ENCODE measurements around the gene BIRC2. TPM values are rescaled to one million over a fixed set of nuclear protein-coding genes. Genes with fewer than 3 reads are reported as not detected.

BIRC2 gene
- total RNA-seq, 2 experiments from 2014 or later, result 107 to 109 TPM

DNA sequence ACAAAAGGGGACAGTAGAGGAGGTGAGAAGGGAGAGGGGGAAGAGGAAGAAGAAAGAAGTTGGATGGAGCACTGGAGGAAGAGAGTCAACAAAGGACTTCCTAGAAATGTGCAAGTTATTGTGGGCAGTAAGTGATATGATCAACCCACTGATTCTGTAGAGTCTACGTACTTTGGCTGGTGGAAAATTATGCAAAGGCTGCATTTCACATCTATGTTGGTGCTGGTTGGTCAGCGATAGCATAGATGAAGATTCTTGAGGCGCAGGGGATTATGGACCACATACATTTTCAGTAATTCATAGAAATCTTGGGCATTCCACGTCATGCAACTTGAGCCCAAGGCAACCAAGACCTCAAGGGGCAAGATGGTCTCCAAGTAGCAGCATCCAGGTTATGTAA, 42.3 kb upstream of the BIRC2 start:
- peak overlapping the region; percentile 11 to 76 for H3K27ac ChIP-seq (ENCODE audit: low read depth in 1 of 2, low read length in 2 of 2)
- Mint-ChIP-seq H3K4me1 (ENCODE audit: low read depth) (peaks cover 79% of the 10 kb centered on the region), H3K27me3 (no peaks in the 10 kb centered on the region), H3K9me3 (peaks cover 12% of the 10 kb centered on the region), H3K36me3 (ENCODE audit: low read depth) (peaks cover 25% of the 10 kb centered on the region), H3K27ac (peak overlapping the region; percentile 98), H3K4me3 (peak overlapping the region; percentile 69)
- no peak for ATAC-seq (ENCODE audit: poor library complexity)
- H3K36me3 ChIP-seq (ENCODE audit: insufficient read depth, low read length), result no peaks in the 10 kb centered on the region
- intact Hi-C loops (cut with DNase I, micrococcal nuclease), result loop anchor here in 1 of 2 experiments (5.0 kb wide), 2 partner anchors 43 to 58 kb away; partner anchors contain the start of gene BIRC2
- no peak overlapping the region for H3K4me3 ChIP-seq (ENCODE audit: low read length)
- no peak for TF ChIP-seq CTCF (IDR thresholded peaks at IDR 0.05)
- DNase-seq, result no peak
- ChIA-PET CTCF (no interaction called here), POLR2A (no interaction called here)
- peaks cover 9 to 11% of the 10 kb centered on the region in 2 experiments for H3K9me3 ChIP-seq (ENCODE audit: control insufficient read depth in 1 of 2, insufficient read depth in 1 of 2, low read length in 2 of 2)
- peaks cover 63% of the 10 kb centered on the region for H3K4me1 ChIP-seq (ENCODE audit: insufficient read depth, low read length)
- no peaks in the 10 kb centered on the region for H3K27me3 ChIP-seq (ENCODE audit: control insufficient read depth in 1 of 2, insufficient read depth in 2 of 2, low read length in 2 of 2)

DNA sequence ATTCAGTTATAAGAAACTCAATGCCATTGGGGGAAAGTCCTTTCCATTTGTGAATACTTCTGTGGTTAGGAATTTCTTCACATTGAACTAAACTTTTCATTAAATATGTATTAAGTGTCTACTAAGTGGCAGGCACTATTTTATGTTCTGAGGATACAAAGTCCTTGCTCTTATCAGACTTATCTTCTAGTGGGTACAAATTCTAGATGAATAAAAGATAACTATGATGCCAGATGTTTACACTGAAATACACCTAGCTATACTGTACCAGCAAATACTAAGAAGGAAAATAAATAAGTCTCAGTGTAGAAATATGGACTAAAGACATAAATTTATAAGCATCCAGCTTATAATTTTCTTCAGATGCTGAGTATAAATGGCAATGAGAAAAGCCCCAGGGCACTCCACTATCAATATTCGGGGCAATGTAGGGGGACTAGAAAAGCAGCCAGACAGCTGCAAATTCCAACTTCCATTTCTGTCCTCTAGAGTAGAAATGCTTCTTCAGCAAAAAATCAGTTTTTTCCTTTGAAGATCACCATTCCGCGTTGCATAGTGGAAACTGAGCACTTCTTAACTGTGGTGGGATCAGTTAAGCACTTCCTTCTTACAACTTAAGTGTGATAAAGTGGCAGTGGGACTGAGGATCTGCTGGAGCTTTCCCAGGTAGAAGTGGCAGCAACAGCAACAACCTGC, 41.5 kb upstream of the BIRC2 start:
- ChIA-PET POLR2A (interaction anchor here (0.7 to 4.2 kb wide), 9 partner anchors 9 to 148 kb away, joined by 3 to 94 read pairs (median 4); partner anchors contain the start of gene BIRC3), CTCF (interaction anchor here (1.1 to 2.5 kb wide), 6 partner anchors 10 to 41 kb away, joined by 5 to 53 read pairs (median 19); partner anchors contain the start of gene BIRC2)
- H3K4me3 Mint-ChIP-seq, result peak overlapping the region; percentile 69
- peak overlapping the region; percentile 76 to 80 for H3K27ac ChIP-seq (ENCODE audit: low read depth in 1 of 2, low read length in 2 of 2)
- TF ChIP-seq CTCF (IDR thresholded peaks at IDR 0.05), result no peak
- H3K4me1 Mint-ChIP-seq (ENCODE audit: low read depth), result peaks cover 74% of the 10 kb centered on the region
- peaks cover 23% of the 10 kb centered on the region for H3K36me3 Mint-ChIP-seq (ENCODE audit: low read depth)
- H3K4me3 ChIP-seq (ENCODE audit: low read length), result no peak overlapping the region
- no peak for DNase-seq
- H3K27ac Mint-ChIP-seq, result peak overlapping the region; percentile 98
- peaks cover 12% of the 10 kb centered on the region for H3K9me3 Mint-ChIP-seq
- H3K27me3 ChIP-seq (ENCODE audit: control insufficient read depth in 1 of 2, insufficient read depth in 2 of 2, low read length in 2 of 2), result no peaks in the 10 kb centered on the region
- peaks cover 60% of the 10 kb centered on the region for H3K4me1 ChIP-seq (ENCODE audit: insufficient read depth, low read length)
- intact Hi-C loops (cut with DNase I, micrococcal nuclease), result loop anchor here in 1 of 2 experiments (1.0 to 5.0 kb wide), 3 partner anchors 12 to 57 kb away; partner anchors contain the start of genes BIRC2 and BIRC3
- ATAC-seq (ENCODE audit: poor library complexity), result no peak
- H3K9me3 ChIP-seq (ENCODE audit: control insufficient read depth in 1 of 2, insufficient read depth in 1 of 2, low read length in 2 of 2), result peaks cover 9 to 11% of the 10 kb centered on the region in 2 experiments
- no peaks in the 10 kb centered on the region for H3K27me3 Mint-ChIP-seq
- H3K36me3 ChIP-seq (ENCODE audit: insufficient read depth, low read length), result no peaks in the 10 kb centered on the region

DNA sequence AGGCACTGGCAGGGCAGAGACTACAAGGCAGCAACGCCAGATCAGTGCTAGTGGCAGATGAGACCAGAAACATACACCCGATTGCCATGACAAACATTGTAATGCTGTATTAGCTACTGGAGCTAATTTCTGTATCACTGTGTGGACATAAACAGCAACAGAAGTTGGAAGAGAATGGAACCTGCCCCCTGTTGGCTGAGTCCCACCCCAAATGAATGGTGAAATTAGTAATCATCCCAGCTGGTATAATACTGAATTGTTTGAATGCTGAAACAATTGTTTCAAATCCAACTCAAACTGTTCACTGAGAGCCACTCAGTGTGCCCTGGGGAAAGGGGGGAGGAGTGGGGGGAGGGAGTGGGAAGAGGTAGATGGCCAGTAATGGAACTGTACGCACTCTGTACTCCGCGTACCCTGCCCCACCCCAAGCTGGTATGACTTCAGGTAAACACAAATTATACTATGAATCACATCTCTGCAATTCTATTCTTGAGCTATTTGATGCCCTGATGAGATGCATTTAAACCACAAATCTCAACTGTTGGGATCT, 40.9 kb upstream of the BIRC2 start:
- peak in 10 of 14 experiments; percentile 34 to 66 (median 40) for DNase-seq
- Mint-ChIP-seq H3K4me1 (ENCODE audit: low read depth) (peaks cover 67% of the 10 kb centered on the region), H3K9me3 (peaks cover 12% of the 10 kb centered on the region), H3K36me3 (ENCODE audit: low read depth) (peaks cover 20% of the 10 kb centered on the region), H3K27ac (peak overlapping the region; percentile 98), H3K27me3 (no peaks in the 10 kb centered on the region), H3K4me3 (peak overlapping the region; percentile 69)
- CTCF ChIA-PET, result interaction anchor here (0.8 to 2.5 kb wide), 8 partner anchors 9 to 55 kb away, joined by 3 to 53 read pairs (median 12); partner anchors contain the start of gene BIRC2
- POLR2A ChIA-PET, result interaction anchor here (0.9 to 4.2 kb wide), 9 partner anchors 8 to 146 kb away, joined by 3 to 94 read pairs (median 4); partner anchors contain the start of gene BIRC3
- intact Hi-C loops (cut with DNase I, micrococcal nuclease), result loop anchor here in 1 of 2 experiments (1.0 to 5.0 kb wide), 3 partner anchors 11 to 56 kb away; partner anchors contain the start of genes BIRC2 and BIRC3
- Histone ChIP-seq H3K36me3 (ENCODE audit: insufficient read depth, low read length) (no peaks in the 10 kb centered on the region), H3K4me3 (ENCODE audit: low read length) (no peak overlapping the region), H3K27me3 (ENCODE audit: control insufficient read depth in 1 of 2, insufficient read depth in 2 of 2, low read length in 2 of 2) (no peaks in the 10 kb centered on the region), H3K9me3 (ENCODE audit: control insufficient read depth in 1 of 2, insufficient read depth in 1 of 2, low read length in 2 of 2) (peaks cover 9 to 11% of the 10 kb centered on the region in 2 experiments), H3K4me1 (ENCODE audit: insufficient read depth, low read length) (peaks cover 54% of the 10 kb centered on the region), H3K27ac (ENCODE audit: low read depth in 1 of 2, low read length in 2 of 2) (peak overlapping the region; percentile 76 to 80)
- peak; percentile 72 for ATAC-seq (ENCODE audit: poor library complexity)
- TF ChIP-seq CTCF (IDR thresholded peaks at IDR 0.05), result no peak
